CD4-positive, alpha-beta T cell treated with Interleukin-2 at 100 ng/mL for 4 hours (primary cell): ENCODE data around the gene CLDN6.

ENCODE experiments used
- DNase-seq: peaks from one replicate; pipeline ENCODE4 v3.0.0-alpha.2; 2020; ENCODE audit warnings: low spot score

The CLDN6 gene

GRCh38 chr16:2987286-2987685 is 30.7 kb downstream of the CLDN6 start:
- no peak for DNase-seq

- no peak for DNase-seq
Observed at GRCh38 chr16:2986623-2987188, 31.3 kb downstream of the CLDN6 start.

- no peak for DNase-seq
Observed at GRCh38 chr16:2985893-2986355, 32.1 kb downstream of the CLDN6 start.

GRCh38 chr16:2985462-2985861 is 32.5 kb downstream of the CLDN6 start:
- no peak for DNase-seq

GRCh38 chr16:2983706-2984136 is 34.3 kb downstream of the CLDN6 start:
- DNase-seq = peak; percentile 72

GRCh38 chr16:2982402-2982801 is 35.6 kb downstream of the CLDN6 start:
- no peak for DNase-seq

GRCh38 chr16:2981899-2982250 is 36.1 kb downstream of the CLDN6 start:
- no peak for DNase-seq

GRCh38 chr16:2981177-2981898 is 36.6 kb downstream of the CLDN6 start:
- no peak for DNase-seq

GRCh38 chr16:2980227-2981176 is 37.5 kb downstream of the CLDN6 start, which contains the start of gene PKMYT1:
Gene PKMYT1, minus strand, starts transcription at chr16:2980446. Its CDS starts 789 bp downstream, at chr16:2979657.
- DNase-seq = peak; percentile 93

GRCh38 chr16:2979669-2980226 is 38.2 kb downstream of the CLDN6 start:
- no peak for DNase-seq

GRCh38 chr16:2977440-2977839 is 40.5 kb downstream of the CLDN6 start:
- DNase-seq = no peak

GRCh38 chr16:2976673-2977072 is 41.3 kb downstream of the CLDN6 start:
- DNase-seq = no peak

- DNase-seq = no peak
Observed at GRCh38 chr16:2976201-2976600, 41.8 kb downstream of the CLDN6 start.

- no peak for DNase-seq
Observed at GRCh38 chr16:2975161-2975795, 42.7 kb downstream of the CLDN6 start.

- no peak for DNase-seq
Observed at GRCh38 chr16:2974319-2975056, 43.5 kb downstream of the CLDN6 start.

GRCh38 chr16:2973605-2974318 is 44.2 kb downstream of the CLDN6 start:
- no peak for DNase-seq

GRCh38 chr16:2973093-2973492 is 44.9 kb downstream of the CLDN6 start:
- no peak for DNase-seq

- DNase-seq = no peak
Observed at GRCh38 chr16:2971985-2972784, 45.8 kb downstream of the CLDN6 start.

- DNase-seq = no peak
Observed at GRCh38 chr16:2971134-2971984, 46.6 kb downstream of the CLDN6 start.
